HepG2 (cell line): ENCODE data around the gene RGS6.

Experiments used
- CHD4 ChIP-seq: fragments of 200-600 bp; sonication (generic); IDR thresholded peaks from 2 replicates; pipeline ENCODE4 v1.7.0; 2017; ENCODE audit warnings: mild to moderate bottlenecking, low read length, borderline replicate concordance
- FOXA1 ChIP-seq, 2 experiments: fragments of 450-650 bp in 1 of 2; sonication (generic) in 1 of 2; formaldehyde crosslinking in 1 of 2; IDR thresholded peaks; 2 replicates each; pipeline versions ENCODE4 v1.4.0 to v1.6.1; 2016 to 2020; ENCODE audit warnings: missing genetic modification reagents in 1 of 2
- MAZ ChIP-seq, 2 experiments: sonication (generic) in 1 of 2; formaldehyde crosslinking in 1 of 2; IDR thresholded peaks; 2 replicates each; pipeline versions ENCODE4 v1.5.0 to v1.6.1; 2012 to 2020; ENCODE audit warnings: low read depth in 2 of 2, mild to moderate bottlenecking in 2 of 2, borderline replicate concordance in 1 of 2, improper control_type of control experiment in 1 of 2, low read length in 1 of 2, missing genetic modification reagents in 1 of 2, moderate library complexity in 1 of 2
- ZZZ3 ChIP-seq: sonication (generic); formaldehyde crosslinking; IDR thresholded peaks from 2 replicates; pipeline ENCODE4 v1.4.0; 2020; ENCODE audit warnings: missing genetic modification reagents, mild to moderate bottlenecking, borderline replicate concordance
- TF ChIP-seq, protein P1 (sequence below), 2 experiments: IDR thresholded peaks; 2 replicates each; pipeline ENCODE4 v1.6.1; 2011 to 2012; ENCODE audit warnings: low read length in 2 of 2, borderline replicate concordance in 1 of 2, low read depth in 1 of 2, mild to moderate bottlenecking in 1 of 2, moderate library complexity in 1 of 2
- TF ChIP-seq, protein P2 (sequence below): sonication (generic); formaldehyde crosslinking; IDR thresholded peaks from 2 replicates; pipeline ENCODE4 v1.5.1; 2020; ENCODE audit warnings: mild to moderate bottlenecking, missing genetic modification reagents, moderate library complexity
- TF ChIP-seq, protein P3 (sequence below): sonication (generic); formaldehyde crosslinking; IDR thresholded peaks from 2 replicates; pipeline ENCODE4 v1.5.0; 2020; ENCODE audit warnings: mild to moderate bottlenecking, missing genetic modification reagents, moderate library complexity

DNA sequence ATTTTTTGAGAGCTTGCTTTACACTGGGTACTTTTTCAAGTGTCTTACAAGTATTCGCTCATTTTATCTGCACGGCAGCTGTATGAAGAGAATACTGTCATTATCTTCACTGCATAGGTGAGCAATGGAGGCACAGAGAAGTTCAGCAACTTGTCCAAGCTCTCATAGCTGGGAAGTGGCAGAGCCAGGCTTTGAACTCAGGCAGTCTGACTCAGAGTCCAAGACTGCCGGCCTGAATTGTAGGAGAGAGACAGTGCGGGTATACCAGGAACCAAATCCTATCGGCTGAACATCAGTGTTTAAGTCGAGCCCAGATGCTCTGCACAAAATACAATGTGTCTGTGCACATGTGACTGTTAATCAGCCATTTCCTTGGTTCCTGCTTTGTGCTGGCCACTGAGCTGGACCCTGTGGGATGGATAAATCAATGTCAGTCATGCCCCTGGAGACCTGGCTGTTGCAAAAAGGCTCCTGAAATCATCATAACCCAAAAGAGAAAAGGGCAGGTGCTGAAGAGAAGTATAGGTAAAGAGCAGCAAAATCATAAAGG is 487.1 kb downstream of the RGS6 start:
- TF ChIP-seq, protein P1, sequence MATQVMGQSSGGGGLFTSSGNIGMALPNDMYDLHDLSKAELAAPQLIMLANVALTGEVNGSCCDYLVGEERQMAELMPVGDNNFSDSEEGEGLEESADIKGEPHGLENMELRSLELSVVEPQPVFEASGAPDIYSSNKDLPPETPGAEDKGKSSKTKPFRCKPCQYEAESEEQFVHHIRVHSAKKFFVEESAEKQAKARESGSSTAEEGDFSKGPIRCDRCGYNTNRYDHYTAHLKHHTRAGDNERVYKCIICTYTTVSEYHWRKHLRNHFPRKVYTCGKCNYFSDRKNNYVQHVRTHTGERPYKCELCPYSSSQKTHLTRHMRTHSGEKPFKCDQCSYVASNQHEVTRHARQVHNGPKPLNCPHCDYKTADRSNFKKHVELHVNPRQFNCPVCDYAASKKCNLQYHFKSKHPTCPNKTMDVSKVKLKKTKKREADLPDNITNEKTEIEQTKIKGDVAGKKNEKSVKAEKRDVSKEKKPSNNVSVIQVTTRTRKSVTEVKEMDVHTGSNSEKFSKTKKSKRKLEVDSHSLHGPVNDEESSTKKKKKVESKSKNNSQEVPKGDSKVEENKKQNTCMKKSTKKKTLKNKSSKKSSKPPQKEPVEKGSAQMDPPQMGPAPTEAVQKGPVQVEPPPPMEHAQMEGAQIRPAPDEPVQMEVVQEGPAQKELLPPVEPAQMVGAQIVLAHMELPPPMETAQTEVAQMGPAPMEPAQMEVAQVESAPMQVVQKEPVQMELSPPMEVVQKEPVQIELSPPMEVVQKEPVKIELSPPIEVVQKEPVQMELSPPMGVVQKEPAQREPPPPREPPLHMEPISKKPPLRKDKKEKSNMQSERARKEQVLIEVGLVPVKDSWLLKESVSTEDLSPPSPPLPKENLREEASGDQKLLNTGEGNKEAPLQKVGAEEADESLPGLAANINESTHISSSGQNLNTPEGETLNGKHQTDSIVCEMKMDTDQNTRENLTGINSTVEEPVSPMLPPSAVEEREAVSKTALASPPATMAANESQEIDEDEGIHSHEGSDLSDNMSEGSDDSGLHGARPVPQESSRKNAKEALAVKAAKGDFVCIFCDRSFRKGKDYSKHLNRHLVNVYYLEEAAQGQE (IDR thresholded peaks at IDR 0.05; ENCODE audit: borderline replicate concordance in 1 of 2, low read depth in 1 of 2, low read length in 2 of 2): no peak
- TF ChIP-seq MAZ (IDR thresholded peaks at IDR 0.05; ENCODE audit: borderline replicate concordance, low read depth, low read length): no peak
- no peak for TF ChIP-seq MAZ (CRISPR knock-in tag; IDR thresholded peaks at IDR 0.05; ENCODE audit: low read depth)
- TF ChIP-seq, protein P2, sequence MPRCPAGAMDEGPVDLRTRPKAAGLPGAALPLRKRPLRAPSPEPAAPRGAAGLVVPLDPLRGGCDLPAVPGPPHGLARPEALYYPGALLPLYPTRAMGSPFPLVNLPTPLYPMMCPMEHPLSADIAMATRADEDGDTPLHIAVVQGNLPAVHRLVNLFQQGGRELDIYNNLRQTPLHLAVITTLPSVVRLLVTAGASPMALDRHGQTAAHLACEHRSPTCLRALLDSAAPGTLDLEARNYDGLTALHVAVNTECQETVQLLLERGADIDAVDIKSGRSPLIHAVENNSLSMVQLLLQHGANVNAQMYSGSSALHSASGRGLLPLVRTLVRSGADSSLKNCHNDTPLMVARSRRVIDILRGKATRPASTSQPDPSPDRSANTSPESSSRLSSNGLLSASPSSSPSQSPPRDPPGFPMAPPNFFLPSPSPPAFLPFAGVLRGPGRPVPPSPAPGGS: no peak
- TF ChIP-seq CHD4: no peak
- TF ChIP-seq ZZZ3: no peak
- TF ChIP-seq, protein P3, sequence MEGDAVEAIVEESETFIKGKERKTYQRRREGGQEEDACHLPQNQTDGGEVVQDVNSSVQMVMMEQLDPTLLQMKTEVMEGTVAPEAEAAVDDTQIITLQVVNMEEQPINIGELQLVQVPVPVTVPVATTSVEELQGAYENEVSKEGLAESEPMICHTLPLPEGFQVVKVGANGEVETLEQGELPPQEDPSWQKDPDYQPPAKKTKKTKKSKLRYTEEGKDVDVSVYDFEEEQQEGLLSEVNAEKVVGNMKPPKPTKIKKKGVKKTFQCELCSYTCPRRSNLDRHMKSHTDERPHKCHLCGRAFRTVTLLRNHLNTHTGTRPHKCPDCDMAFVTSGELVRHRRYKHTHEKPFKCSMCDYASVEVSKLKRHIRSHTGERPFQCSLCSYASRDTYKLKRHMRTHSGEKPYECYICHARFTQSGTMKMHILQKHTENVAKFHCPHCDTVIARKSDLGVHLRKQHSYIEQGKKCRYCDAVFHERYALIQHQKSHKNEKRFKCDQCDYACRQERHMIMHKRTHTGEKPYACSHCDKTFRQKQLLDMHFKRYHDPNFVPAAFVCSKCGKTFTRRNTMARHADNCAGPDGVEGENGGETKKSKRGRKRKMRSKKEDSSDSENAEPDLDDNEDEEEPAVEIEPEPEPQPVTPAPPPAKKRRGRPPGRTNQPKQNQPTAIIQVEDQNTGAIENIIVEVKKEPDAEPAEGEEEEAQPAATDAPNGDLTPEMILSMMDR: no peak
- no peak for TF ChIP-seq FOXA1 (IDR thresholded peaks at IDR 0.05)
- TF ChIP-seq FOXA1 (CRISPR knock-in tag; IDR thresholded peaks at IDR 0.05): no peak
